HuH-7.5 (cell line): ENCODE results near the gene NANOS3.
"Not testable (repeated sequence)": the region's sequence is repeated elsewhere in the genome, so short reads cannot be mapped to it uniquely, and the experiment has no call there.

Experiments
- DNase-seq: peaks from one replicate; pipeline ENCODE4 v3.0.0; 2011; ENCODE audit warnings: low spot score

Gene NANOS3

DNA sequence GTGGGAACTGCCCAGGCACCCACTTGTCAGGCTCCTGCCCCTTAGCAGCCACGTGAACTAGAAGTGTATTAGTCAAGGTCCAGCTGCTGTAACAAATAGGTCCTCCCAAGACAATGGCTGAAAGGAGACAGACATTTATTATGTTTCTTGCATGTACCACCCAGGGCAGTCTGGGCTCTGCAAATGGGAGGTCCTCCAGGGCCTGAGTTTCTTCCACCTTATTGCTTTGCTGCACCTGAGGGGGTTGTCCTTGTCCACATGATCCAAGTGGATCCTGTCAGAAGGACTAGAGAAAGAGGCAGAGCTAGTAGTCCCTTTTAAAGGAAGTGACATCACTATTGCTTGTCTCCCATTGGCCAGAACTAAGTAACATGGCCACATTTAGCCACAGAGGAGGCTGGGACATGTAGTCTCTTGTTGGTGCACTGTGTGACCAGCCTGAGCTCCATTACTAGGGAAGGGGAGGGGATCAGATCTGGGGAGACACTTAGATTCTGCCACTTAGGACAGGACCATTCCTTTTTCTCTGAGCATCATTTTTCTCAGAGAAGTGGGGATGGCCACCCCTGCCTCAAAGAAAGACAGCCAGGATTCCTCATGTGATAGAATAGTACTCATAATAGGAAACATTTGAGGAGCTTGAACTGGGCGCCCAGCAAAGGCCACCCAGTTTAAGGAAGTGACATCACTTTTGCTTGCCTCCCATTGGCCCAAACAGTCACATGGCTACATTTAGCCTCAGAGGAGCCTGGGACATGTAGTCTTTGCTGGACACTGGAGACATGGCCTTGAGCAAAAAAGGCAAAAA lies 44.2 kb downstream of the NANOS3 start:
- no peak for DNase-seq

DNA sequence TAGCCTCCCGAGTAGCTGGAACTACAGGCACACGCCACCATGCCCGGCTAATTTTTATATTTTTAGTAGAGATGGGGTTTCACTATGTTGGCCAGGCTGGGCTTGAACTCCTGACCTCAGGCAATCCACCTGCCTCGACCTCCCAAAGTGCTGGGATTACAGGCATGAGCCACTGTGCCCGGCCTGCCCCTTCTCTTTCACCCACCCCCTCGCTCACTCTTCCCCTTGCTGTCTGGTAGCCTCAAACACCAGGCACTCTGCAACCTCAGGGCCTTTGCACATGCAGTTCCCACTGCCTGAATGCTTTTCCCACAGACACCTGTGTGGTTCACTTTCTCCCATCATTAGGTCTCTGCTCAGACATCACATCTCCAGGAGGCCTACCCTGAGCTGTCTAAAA lies 45.2 kb downstream of the NANOS3 start:
- DNase-seq = not testable (repeated sequence)

DNA sequence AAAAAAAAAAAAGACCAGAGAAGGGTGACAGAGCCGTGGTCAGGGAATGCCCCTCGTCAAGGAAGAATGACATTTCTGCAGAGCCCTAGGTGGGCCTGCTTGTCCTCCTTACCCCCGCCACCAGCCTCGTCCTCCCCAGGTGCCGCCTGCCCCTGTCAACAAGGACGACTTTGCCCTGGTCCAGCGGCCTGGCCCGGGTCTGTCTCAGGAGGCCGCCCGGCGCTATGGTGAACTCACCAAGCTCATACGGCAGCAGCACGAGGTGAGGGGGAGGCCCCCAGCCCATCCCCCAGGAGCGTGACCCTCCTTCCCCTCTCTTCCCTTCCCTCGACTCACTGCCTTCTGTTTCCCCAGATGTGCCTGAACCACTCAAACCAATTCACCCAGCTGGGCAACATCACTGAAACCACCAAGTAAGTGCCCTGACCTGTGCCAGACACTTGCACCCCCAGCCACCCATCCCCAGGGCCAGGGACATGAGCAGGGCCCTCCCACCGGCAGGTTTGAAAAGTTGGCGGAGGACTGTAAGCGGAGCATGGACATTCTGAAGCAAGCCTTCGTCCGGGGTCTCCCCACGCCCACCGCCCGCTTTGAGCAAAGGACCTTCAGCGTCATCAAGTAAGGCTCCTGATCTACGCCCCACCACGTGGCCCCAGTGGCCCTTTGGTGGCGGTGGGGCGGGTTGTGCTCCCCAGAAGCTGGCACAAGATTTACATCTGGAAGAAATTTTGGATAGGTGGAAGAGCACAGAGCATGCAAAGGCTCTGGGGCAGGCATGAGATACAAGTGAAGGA lies 46.5 kb downstream of the NANOS3 start:
- no peak for DNase-seq

DNA sequence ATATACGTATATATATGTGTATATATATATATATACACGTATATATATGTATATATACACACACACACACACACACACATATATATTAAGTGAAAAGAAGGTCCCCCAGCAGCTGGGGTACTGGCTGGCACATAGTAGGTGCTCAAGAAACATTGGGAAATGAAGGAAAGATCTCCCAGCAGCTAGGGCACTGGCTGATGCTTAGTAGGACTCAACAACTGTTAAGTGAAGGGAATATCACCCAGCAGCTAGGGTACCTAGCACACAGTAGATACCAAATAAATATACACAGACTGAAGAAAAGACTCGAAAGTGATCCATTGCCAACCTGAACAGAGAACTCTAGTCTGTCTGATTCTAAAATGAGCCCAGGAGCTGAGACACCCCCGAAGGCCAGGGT lies 49.1 kb downstream of the NANOS3 start:
- no peak for DNase-seq

DNA sequence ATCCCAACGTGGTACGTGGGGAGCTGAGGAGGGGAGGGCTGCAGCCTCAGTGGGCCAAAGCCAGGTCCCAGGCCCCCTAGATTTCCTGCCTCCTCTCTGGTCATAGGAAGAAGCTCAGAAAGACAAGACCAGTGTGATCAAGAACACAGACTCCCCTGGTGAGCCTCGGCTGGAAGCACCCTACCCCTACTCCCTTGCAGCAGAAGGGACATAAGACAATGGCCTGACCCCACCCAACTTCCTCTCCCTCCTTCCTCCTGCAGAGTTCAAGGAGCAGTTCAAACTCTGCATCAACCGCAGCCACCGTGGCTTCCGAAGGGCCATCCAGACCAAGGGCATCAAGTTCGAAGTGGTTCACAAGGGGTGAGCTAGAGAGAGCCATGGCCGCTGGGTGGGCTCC lies 49.8 kb downstream of the NANOS3 start:
- DNase-seq = no peak

DNA sequence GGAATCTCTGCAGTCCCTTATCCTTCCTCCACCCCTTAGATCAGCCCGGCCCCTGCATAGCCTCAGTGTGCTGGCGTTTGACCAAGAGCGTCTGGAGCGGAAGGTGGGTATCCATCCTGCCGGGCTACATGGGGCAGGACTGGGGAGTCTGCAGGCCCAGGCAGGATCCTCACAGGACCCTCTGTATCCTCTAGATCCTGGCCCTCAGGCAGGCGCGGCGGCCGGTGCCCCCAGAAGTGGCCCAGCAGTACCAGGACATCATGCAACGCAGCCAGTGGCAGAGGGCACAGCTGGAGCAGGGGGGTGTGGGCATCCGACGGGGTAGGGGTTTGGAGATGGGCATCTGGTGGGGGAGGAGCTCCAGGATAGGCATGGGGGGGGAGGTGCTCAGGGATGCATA lies 52.4 kb downstream of the NANOS3 start:
- no peak for DNase-seq

DNA sequence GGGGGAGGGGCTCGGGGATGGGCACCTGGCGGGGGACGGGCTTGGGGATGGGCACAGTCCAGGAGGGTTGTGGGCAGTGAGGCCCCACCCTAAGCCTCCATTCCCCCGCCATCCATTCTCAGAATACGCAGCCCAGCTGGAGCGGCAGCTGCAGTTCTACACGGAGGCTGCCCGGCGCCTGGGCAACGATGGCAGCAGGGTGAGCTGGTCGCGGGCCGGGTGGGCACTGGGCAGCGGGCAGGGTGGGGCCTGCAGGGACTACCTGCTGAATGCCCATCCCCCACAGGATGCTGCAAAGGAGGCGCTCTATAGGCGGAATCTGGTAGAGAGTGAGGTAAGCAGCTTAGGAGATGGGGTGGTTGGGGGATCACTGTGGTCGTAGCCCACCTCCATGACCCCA lies 53.0 kb downstream of the NANOS3 start:
- DNase-seq = no peak
